NCI-H748 (cell line): Measurements from ENCODE around the gene RMI2.
A peak's percentile ranks its signal among the peaks of the same experiment; 100 is the strongest.
"Not testable (repeated sequence)": the region's sequence is repeated elsewhere in the genome, so short reads cannot be mapped to it uniquely, and the experiment has no call there.

Experiments used
- DNase-seq: peaks from one replicate; lab custom pipeline; 2025; ENCODE audit not compliant: unreplicated experiment; lab: John Stamatoyannopoulos, UW

RMI2 gene

DNA sequence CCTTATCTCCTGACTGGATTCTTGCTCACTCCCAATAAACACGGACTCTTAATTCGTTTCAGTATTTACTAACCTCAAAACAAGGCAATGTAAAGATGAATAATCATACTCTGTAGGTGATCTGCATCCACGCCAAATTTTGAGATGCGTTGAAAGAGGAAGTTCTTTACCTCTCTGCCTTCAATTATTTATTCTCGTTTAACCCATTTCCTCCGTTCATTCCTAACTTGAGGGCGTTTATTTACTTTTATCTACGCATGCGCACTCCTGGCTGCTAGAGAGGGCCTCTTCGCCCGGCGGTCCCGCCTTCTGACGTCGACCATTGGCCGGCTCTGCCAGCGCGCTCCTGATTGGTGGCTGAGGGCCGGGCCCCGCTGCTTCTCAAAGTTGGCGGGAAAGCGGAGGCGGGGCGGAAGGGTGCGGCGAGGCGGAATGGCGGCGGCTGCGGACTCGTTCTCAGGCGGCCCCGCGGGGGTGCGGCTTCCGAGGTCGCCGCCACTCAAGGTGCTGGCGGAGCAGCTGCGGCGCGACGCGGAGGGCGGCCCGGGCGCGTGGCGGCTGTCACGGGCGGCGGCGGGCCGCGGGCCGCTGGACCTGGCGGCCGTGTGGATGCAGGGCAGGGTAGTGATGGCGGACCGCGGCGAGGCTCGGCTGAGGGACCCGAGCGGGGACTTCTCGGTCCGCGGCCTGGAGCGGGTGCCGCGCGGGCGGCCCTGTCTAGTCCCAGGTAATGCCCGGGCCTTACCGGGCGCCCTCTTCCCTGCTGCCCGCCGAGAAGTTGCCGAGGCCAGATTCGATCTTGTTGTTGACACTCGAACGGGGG lies at the start of gene RMI2:
Gene RMI2 (plus strand): TSS at position 420 of the 823 bp plus-strand sequence. CDS start 13 bp downstream, at position 433.
- DNase-seq: peak; percentile 95

DNA sequence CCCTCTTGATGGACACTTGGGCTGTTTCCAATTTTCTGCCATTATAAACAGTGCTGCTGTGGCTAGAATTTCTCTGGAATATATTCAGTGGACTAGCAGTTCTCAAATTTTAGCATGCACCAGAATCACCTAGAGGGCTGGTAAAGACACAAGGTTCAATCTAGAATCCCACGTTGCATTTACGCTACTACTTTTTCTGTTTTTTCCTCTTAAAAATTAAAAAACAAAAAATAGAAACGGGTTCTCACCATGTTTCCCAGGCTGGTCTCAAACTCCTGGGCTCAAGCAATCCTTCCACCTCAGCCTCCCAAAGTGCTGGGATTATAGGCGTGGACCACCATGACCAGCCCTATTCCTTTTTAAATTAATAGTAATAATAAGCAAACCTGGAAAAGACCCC lies 49.6 kb upstream of the RMI2 start:
- DNase-seq: no peak

DNA sequence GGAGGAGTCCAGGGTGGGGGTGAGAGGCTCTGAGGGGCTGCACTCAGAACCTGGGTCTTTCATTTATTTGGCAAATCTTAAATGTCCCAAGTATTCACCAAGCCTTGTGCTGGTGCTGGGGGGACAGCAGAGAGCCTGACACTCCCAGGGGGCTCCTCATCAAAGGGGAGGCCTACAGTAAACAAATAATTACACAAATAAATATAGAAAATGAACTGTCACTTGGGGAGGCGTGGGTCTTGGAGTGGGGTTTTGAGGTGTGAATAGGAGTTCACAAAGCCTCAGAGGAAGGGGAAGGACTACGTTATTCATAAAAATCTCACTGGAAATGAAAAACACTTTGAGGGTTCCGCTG lies 48.9 kb upstream of the RMI2 start:
- no peak for DNase-seq

DNA sequence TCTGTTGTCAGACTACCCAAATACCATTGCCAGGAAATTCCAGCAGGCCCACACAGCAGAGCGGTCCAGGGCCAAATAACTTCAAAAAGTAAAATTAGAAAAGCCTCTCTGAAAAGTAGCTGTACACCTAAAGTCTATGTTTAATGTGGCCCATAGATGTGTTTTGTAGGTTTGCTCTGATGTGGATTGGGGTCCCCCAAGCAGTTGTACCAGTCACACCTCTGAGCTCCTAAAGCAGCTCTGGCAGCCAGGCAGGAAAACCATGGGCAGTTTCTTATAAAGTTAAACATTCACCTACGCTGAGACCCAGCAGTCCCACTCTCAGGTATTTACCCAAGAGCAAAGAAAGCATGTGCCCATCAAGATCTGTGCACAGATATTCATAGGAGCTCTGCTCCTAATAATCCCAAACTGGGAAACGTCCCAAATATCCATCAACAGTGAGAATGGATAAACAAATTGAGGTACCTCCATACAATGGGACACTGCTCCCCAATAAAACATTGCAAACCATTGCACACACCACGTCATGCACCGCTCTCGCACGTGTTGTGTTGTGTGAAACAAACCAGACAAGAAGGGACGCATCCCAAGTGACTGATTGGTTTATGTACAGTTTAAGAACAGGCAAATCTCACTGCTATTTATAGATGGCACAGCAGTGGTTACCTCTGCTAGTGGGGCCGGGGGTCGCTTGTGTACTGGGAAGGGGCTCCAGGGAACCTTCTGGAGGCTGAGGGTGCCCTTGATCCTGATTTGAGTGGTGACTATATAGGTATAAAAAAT lies 48.4 kb upstream of the RMI2 start:
- no peak for DNase-seq

DNA sequence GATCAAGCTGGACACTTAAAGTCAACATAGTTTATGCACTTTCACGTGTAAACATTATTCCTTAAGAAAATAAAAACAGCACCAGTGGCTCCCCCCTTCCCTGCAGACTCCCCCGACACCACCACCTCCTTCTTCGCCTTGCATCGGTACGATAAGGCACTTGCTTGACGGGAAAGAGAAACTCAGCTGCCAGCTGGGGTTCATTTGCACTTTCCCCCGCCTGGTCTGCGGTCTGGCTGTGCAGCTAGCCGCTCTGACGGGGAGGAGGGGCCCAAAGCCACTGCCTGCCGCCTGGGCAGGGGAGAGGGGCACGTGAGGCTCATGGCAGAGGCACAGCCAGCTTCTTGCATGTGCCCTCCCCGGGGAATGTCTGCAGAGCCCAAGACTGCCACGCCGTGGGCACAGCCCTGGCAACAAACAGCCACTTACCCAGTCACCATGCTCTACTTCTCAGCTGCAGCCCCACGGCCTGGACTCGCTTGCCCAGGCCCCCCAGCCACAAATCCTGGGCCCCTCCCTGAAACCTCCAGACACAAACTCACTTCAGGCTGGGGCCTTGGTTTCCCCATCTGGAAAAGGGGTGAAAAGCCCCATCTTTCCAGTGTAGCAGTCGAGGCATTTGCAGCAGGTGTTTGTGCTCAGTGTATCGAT lies 47.6 kb upstream of the RMI2 start:
- DNase-seq: peak; percentile 20

DNA sequence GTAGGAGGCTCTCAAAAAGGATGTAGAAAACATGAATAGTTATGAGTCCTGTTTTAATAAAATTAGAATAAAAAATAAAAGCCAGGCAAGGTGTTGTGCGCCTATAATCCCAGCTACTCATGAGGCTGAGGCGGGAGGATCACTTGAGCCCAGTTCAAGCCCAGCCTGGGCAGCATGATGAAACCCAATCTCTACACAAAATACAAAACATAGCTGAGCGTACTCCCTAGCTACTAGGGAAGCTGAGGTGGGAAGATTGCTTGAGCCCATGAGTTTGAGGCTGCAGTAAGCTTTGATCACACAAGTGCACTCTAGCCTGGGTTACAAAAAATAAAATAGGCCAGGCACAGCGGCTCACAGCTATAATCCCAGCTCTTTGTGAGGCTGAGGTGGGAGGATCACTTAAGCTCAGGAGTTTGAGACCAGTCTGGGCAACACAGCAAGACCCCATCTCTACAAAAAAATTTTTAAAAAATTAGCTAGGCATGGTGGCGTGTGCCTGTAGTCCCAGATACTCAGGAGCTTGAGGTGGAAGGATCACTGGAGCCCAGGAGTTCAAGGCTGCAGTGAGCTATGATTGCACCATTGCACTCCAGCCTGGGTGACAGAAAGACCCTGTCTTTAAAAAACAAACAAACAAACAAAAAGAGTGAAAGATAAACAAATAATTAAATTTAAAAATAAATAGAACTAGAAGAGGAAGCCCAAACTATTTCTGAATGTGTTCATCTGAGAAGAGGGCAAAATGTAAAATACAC lies 46.9 kb upstream of the RMI2 start:
- no peak for DNase-seq

DNA sequence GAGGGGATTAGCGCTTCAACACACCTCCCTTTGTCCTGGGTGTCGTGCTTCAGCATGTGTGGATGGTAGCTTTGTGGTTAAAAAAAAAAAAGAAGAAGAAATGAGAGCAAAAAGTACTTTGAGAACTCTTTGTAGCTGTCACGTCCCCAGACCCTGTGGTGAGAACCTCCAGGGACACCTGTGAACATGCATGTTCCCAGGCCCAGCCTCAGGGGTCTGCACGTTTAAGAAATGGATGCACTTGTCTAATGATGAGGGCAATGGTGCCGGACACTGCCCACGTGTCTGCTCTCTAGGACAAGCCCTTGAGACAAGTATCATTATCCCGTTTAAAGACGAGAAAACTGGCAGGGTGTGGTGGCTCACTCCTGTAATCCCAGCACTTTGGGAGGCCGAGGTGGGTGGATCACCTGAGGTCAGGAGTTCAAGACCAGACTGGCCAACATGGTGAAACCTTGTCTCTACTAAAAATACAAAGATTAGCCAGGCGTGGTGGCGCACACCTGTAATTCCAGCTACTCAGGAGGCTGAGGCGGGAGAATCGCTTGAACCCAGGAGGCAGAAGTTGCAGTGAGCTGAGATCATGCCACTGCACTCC lies 46.2 kb upstream of the RMI2 start:
- not testable (repeated sequence) for DNase-seq

DNA sequence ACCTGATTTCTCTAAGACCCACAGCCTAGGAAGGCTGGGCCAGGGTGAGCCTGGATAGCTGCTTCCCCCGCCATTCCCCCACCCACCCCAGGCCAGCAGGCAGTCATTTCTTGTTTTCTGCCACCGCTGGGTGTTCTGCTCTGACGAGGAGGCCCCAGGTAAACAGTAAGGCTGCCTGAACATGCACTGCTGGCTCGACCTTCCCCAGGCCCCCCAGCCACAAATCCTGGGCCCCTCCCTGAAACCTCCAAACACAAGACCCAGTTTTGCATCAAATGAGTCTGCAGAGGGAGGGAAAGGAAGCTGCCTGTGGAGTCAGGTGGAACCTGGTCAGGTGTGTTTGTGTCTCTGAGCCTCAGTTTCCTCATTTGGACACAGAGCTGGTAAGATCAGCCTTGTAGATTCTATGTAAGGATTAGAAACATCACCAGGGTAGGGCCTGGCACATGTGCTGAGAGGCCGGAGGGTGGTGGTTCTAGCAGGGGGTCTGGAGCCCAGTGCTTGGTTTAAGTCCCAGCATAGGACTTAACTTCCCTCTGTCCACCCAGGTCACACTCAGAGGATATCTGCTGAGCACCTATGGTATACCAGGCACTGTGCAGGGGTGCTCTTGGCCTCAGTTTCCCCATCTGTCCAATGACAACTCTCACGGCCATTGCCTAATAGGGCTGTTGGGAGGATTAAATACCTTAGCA lies 45.2 kb upstream of the RMI2 start:
- DNase-seq: no peak

DNA sequence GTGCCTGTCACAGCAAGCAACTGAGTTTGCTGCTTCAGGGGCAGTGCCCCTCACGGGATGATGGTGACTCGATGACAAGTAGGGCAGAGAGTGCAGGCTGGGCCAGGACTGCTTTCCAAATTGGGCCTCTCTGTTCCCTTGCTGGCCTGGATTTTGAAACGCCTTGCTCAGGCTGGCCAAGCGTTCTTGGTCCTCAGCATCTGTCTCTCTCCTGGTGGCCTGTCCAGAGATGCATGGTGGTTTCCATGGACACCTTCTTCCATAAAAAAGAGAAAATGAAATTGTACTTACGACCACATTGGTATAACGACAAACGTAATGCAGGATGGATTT lies 44.7 kb upstream of the RMI2 start:
- DNase-seq: no peak

DNA sequence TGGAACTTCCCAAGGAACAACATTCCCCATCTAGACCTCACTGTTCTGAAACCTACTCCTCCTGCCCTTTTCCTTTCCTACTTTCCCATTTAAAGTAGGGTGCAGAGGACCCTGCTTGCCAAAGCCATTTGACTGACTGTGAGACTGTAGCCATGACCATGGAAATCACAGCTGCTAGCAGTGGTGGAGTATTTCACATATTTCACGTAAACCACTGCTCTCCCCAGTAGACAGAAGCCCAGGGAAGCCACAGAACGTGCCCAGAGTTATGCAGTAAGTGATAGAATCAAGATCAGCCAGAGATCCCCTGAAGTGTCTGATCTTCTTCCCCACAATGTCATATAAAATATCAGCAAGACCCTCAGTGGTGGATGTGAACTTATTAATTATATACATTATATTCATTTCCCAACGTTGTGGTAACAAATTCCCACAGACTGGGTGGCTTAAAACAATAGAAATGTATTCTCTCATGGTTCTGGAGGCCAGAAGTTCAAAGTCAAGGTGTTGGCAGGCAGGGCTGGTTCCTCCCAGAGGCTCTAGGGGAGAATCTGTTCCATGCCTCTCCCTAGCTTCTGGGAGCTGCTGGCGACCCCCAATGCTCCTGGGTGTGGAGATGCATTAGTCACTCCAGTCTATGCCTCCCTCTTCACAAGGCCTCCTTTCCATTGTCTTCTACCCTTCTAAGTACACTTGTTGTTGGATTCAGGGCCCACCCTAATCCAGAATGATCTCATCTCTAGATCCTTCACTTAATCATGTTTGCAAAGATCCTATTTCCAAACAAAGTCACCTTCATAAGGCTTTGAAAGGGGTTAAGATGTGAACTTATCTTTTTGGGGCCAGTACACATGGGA lies 43.4 kb upstream of the RMI2 start:
- no peak for DNase-seq

DNA sequence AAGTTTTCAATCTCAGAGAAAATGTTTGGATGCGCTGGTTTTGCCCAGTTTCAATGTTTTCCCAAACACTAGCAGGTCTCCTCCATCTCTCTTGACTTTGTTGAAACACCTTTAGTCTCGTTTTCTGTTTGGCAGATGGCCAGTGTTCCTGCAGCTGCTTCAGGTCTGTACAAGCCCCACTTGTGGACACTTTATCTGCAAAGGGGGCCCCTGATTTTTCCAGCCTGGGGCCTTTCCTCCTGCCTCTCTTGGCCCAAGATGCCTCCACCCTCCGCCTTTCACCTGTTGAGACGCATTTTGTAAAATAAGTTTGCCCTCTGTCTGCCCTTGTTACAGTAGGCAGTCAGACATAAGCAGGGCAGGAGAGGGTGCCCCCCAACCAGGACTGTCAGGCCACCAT lies 42.3 kb upstream of the RMI2 start:
- DNase-seq: peak; percentile 67

DNA sequence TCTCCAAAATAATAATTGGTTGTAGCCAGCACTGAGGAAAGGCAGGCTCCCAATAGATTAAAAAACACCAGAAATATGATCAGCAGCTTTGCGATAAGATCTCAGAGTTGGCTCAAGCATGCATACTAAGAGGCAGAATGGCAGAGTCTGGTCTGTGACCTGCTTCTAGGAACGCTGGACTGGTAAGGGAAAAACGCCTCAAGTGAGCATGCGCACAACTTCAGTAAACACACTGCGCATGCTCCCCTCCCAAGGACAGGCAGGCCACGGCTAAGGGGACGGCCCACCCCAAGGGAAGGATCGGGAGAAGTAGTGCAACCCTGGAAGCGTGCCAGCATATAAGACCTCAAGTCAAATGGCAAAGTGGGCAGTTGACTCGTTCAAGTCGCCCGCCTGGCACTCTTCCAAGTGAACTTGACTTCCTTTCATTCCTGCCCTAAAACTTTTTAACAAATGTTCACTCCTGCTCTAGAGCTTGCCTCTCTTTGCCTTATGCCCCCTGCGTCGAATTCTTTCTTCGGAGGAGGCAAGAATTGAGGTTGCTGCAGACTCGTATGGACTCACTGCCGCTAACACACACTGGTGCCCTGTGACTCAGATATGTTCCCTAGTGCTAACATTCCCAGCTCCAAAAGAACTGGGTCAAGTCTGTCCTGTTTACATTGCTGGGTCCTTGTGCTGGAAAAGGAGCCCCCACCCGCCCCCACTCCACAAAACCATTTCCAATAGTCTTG lies 41.7 kb upstream of the RMI2 start:
- peak; percentile 26 for DNase-seq

DNA sequence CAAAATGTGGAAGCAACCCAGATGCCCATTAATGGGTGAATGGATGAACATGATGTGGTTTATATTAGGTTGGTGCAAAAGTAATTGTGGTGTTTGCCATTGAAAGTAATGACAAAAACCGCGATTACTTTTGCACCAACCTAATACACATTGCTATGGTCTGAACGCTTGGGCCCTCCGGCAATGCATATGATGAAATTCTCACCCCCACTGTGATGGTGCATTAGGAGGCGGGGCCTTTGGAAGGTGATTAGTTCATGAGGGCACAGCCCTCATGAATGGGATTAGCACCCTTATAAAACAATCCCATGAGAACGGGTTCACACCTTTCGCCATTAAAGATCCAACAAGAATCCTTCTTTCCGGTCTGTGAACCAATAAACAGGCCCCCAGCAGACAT lies 38.9 kb upstream of the RMI2 start:
- no peak for DNase-seq

DNA sequence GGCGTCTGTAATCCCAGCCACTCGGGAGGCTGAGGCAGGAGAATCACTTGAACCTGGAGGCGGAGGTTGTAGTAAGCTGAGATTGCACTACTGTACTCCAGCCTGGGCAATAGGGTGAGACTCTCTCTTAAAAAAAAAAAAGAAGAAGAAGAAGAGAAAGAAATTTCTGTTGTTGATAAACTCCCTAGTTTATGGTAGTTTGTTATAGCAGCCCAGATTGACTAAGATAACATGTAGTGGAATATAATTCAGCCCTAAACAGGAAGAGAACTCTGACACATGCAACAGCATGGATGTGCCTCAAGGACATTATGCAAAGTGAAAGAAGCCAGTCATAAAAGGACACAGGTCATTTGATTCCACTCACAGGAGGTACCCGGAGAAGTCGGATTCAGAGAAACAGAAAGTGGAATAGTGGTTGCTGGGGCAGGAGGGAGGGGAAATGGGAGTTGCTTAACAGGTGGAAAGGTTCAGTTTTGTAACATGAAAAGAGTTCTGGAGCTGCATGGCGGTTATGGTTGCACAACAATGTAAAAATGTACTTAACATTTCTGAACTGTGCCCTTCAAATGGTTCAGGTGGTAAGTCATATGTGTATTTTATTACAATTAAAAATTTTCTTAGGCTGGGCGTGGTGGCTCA lies 38.1 kb upstream of the RMI2 start:
- no peak for DNase-seq

DNA sequence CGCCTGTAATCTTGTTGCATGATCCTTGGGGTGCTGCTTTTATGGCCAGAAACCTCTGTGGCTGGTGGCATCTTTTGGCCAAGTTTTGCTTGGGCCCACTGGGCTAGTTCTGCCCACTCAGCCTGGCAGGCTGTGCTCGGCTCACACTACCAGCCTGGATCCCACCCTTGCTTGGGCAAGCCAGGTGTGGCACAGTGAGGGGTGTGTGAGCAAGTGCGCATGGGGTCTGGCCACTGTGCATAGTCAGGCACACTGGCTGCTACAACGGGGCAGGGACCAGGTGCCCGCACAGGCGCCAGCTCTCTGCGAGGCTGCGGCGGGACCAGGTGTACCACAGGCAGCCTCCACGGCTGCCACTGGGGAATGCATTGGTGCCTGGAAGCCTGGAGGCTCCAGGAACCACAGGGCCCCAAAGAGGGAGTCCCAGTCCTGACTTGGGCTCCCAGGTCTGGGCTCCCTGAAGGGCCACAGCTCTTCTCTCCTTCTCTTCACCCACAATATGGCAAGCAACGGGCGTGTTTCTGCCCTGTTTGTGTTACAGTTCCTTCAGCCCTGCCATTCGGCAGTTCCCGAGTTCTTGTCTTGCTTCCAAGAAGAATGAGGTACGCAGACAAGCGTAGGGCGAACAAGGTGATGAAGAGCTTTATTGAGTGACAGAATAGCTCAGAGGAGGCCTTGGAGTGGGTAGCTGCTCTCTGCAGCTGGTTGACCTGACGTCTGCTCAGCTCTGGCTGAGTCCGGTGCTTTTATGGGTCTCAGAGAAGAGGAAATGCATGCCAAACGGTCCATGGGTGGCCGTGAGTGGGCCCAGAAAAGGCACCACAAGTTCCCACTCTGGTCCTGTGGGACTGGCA lies 37.4 kb upstream of the RMI2 start:
- DNase-seq: no peak

DNA sequence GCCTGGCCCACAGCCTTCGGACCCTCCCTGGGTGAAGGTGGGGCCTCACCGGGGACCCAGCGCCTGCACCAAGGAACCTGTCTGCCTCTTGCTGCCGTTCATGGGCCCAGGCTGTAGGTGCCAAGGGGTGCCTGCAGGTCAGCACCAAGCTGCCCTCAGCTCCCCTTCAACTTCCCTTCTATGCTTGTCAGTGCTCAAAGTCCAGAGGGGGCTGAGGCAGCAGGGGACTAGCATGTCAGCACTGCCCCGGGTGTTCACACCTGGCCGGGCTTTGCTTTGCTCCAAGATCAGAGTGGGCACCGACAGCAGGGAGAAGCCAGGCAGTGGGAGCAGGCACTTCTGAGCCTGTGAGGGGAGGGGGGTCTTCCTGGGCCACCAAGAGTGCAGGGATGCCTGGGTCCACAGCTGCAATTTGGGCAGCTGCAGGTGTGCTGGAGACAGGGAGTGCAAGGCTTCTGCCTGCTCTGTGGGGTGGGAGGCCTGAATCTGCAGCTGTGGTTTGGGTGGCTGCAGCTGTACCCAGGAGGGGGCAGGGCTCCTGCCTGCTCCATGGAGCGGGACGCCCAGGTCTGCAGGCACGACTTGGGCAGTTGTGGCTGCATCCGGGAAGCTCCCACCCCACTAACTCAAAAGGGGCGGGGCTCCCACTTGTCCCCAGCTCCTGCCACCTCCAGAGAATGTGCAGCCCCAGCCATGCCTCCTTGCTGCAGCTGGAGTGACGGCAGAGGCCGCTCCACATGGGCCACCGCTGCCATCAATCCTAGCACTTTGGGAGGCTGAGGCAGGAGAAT lies 36.6 kb upstream of the RMI2 start:
- no peak for DNase-seq
